Myocyte (in vitro differentiated cells): Measurements from ENCODE around the gene CYP2F1. TPM values are rescaled to one million over a fixed set of nuclear protein-coding genes. Genes with fewer than 3 reads are reported as not detected.

Experiments used
- DNase-seq: peaks from one replicate; pipeline ENCODE4 v3.0.0-alpha.2; 2012; ENCODE audit warnings: low read depth
- total RNA-seq: library from RNA; depleted of rRNA; stranded (reverse); fragments of >200 nt; gene quantifications from 2 replicates; pipeline ENCODE4 v1.2.3, GENCODE V29; 2014

The CYP2F1 gene
- total RNA-seq, 1 donor from 2014 or later = not detected

- DNase-seq = peak; percentile 64
Observed at GRCh38 chr19:41175801-41176777, 61.9 kb downstream of the CYP2F1 start.

Other genes starting within 250 kb of the CYP2F1 start
- gene CYP2A7, start 232.2 kb upstream of the CYP2F1 start, total RNA-seq = not detected in 2 replicates
- gene CYP2B6, start 123.2 kb upstream of the CYP2F1 start, total RNA-seq = not detected in 2 replicates
- gene CYP2A13, start 26.0 kb upstream of the CYP2F1 start, total RNA-seq = not detected in 2 replicates
- gene CYP2S1, start 78.8 kb downstream of the CYP2F1 start, total RNA-seq = not detected in 2 replicates
- gene AXL, start 104.8 kb downstream of the CYP2F1 start, total RNA-seq = 24.8 and 27.0 TPM in 2 replicates
- 78.6 and 81.4 TPM in 2 replicates for gene HNRNPUL1, start 149.9 kb downstream of the CYP2F1 start, total RNA-seq
- gene CCDC97, start 195.7 kb downstream of the CYP2F1 start, total RNA-seq = 16.0 and 17.4 TPM in 2 replicates
- gene TGFB1, start 239.5 kb downstream of the CYP2F1 start, total RNA-seq = 12.3 and 17.1 TPM in 2 replicates
- gene B9D2, start 249.7 kb downstream of the CYP2F1 start, total RNA-seq = 3.5 and 5.0 TPM in 2 replicates